K562 (cell line): ENCODE data around the gene TMEM131L. TPM values are rescaled to one million over a fixed set of nuclear protein-coding genes. Genes with fewer than 3 reads are reported as not detected.

Experiments used
- ATAC-seq: fragments of 200-7000 bp; cut with Tn5 transposase; 3 replicates; pipeline ENCODE4 v1.9.1; 2020; ENCODE audit warnings: moderate library complexity
- BruUV-seq: library from RNA; stranded (reverse); fragments of 400-500 nt; replicated peaks from 2 replicates; lab custom pipeline; 2021; lab: Mats Ljungman, UMichigan
- CTCF ChIA-PET: fragments of 300-600 bp; formaldehyde crosslinking; extraction: SDS; loops from one replicate; lab custom pipeline; 2021; ENCODE audit warnings: low intra/inter-chr PET ratio; lab: Yijun Ruan, JAX
- POLR2A ChIA-PET: fragments of 300-600, 350-650 bp; sonication (Branson Sonifier 250); formaldehyde crosslinking; extraction: SDS; loops from one replicate; lab custom pipeline; 2021; ENCODE audit warnings: antibody characterized with exemption, inconsistent platforms; lab: Yijun Ruan, JAX
- DNase-seq, 4 experiments: peaks; one replicate each; pipeline versions ENCODE4 v3.0.0 to v3.0.0-alpha.2; 2011 to 2018; ENCODE audit warnings: low spot score in 3 of 4, mixed read lengths in 3 of 4; ENCODE audit errors: extremely low read depth in 1 of 4
- FAIRE-seq: peaks from 2 replicates; lab custom pipeline; 2011; peaks lifted over from hg19 to GRCh38; lab: Jason Lieb, UNC
- H2AFZ ChIP-seq: 2 replicates; pipeline ENCODE4 v1.6.0; 2011; ENCODE audit warnings: low read depth, low read length, control low read depth, inconsistent platforms
- H3K27ac ChIP-seq: fragments of 200-600 bp; 3 replicates; pipeline ENCODE4 v1.8.0; 2011; ENCODE audit warnings: low read depth, mild to moderate bottlenecking, control low read depth, inconsistent platforms, low read length, moderate library complexity, mixed read lengths; ENCODE audit errors: extremely low read depth
- H3K27me3 ChIP-seq, 2 experiments: fragments of 300-600 bp in 1 of 2; 2 replicates in 1 of 2; 3 replicates in 1 of 2; pipeline versions ENCODE4 v1.6.0 to v1.8.0; 2011; ENCODE audit warnings: inconsistent platforms in 2 of 2, low read length in 2 of 2, mild to moderate bottlenecking in 1 of 2, mixed read lengths in 1 of 2, moderate library complexity in 1 of 2; ENCODE audit not compliant: control insufficient read depth in 2 of 2, insufficient read depth in 2 of 2
- H3K36me3 ChIP-seq: fragments of 300-600 bp; 3 replicates; pipeline ENCODE4 v1.8.0; 2011; ENCODE audit warnings: mild to moderate bottlenecking, low read length, inconsistent platforms; ENCODE audit not compliant: control insufficient read depth, insufficient read depth
- H3K4me1 ChIP-seq, 2 experiments: fragments of 200-600 bp in 1 of 2; replicated peaks in 1 of 2; 2 replicates in 1 of 2; 3 replicates in 1 of 2; pipeline versions ENCODE4 v1.5.1 to v1.8.0; 2011; ENCODE audit warnings: inconsistent platforms in 2 of 2, low read length in 2 of 2, mild to moderate bottlenecking in 1 of 2, mixed read lengths in 1 of 2, moderate library complexity in 1 of 2; ENCODE audit not compliant: control insufficient read depth in 2 of 2, insufficient read depth in 2 of 2
- H3K4me2 ChIP-seq: 2 replicates; pipeline ENCODE4 v1.6.1; 2011; ENCODE audit warnings: low read length, control low read depth, inconsistent platforms, mixed read lengths; ENCODE audit not compliant: insufficient read depth
- H3K4me3 ChIP-seq: fragments of 200-600 bp; sonication (generic), shearing (Covaris generic); 2 replicates; pipeline ENCODE4 v1.5.1; 2016; ENCODE audit warnings: control low read depth, inconsistent platforms
- H3K79me2 ChIP-seq: fragments of 200-600 bp; 3 replicates; pipeline ENCODE4 v1.8.0; 2011; ENCODE audit warnings: low read length, inconsistent platforms; ENCODE audit not compliant: control insufficient read depth, insufficient read depth
- H3K9ac ChIP-seq, 2 experiments: 2 replicates each; pipeline versions ENCODE4 v1.6.0 to v1.6.1; 2011; ENCODE audit warnings: low read depth in 2 of 2, low read length in 2 of 2, control low read depth in 1 of 2, inconsistent platforms in 1 of 2, mild to moderate bottlenecking in 1 of 2, mixed read lengths in 1 of 2; ENCODE audit not compliant: insufficient read depth in 1 of 2
- H3K9me1 ChIP-seq: one replicate; pipeline ENCODE4 v1.6.0; 2011; ENCODE audit warnings: inconsistent platforms, mild to moderate bottlenecking, low read length, moderate library complexity; ENCODE audit not compliant: control insufficient read depth, insufficient read depth
- H3K9me3 ChIP-seq: replicated peaks from 2 replicates; pipeline ENCODE4 v1.5.1; 2011; ENCODE audit warnings: low read depth, low read length, inconsistent platforms; ENCODE audit not compliant: control insufficient read depth, insufficient read depth
- H4K20me1 ChIP-seq: replicated peaks from 2 replicates; pipeline ENCODE4 v1.6.1; 2011; ENCODE audit warnings: low read length, inconsistent platforms, mixed read lengths; ENCODE audit not compliant: control insufficient read depth, insufficient read depth
- DACH1 ChIP-seq: fragments of 450-650 bp; IDR thresholded peaks from 2 replicates; pipeline ENCODE4 v1.6.1; 2018; ENCODE audit not compliant: partially characterized antibody
- MXI1 ChIP-seq: IDR thresholded peaks from 2 replicates; pipeline ENCODE4 v1.6.1; 2011; ENCODE audit warnings: low read depth, mild to moderate bottlenecking, improper control_type of control experiment, low read length
- NFIX ChIP-seq: fragments of 250-450 bp; sonication (Bioruptor Pico); IDR thresholded peaks from 2 replicates; pipeline ENCODE4 v1.4.0; 2020; ENCODE audit warnings: low read depth, mild to moderate bottlenecking, moderate library complexity
- RBM15 ChIP-seq: fragments of 200-400 bp; formaldehyde crosslinking; IDR thresholded peaks from 2 replicates; pipeline ENCODE4 v1.6.1; 2018; ENCODE audit warnings: mild to moderate bottlenecking, low read length, moderate library complexity; ENCODE audit not compliant: insufficient read depth
- RUNX1 ChIP-seq: sonication (generic); IDR thresholded peaks from 2 replicates; pipeline ENCODE4 v1.6.1; 2016; ENCODE audit warnings: antibody characterized with exemption, low read depth
- SNRNP70 ChIP-seq: fragments of 200-400 bp; formaldehyde crosslinking; optimal IDR thresholded peaks from 2 replicates; pipeline ENCODE3; 2017; ENCODE audit warnings: low read depth, low read length
- TAF1 ChIP-seq: IDR thresholded peaks from 2 replicates; pipeline ENCODE4 v1.6.1; 2011; ENCODE audit warnings: mild to moderate bottlenecking, low read length, moderate library complexity; ENCODE audit not compliant: insufficient read depth, control insufficient read depth, severe bottlenecking; ENCODE audit errors: extremely low read depth
- TBL1XR1 ChIP-seq, 2 experiments: IDR thresholded peaks; 2 replicates each; pipeline ENCODE4 v1.6.1; 2012; ENCODE audit warnings: improper control_type of control experiment in 2 of 2, low read length in 2 of 2, mild to moderate bottlenecking in 1 of 2
- ZNF224 ChIP-seq: sonication (generic); formaldehyde crosslinking; IDR thresholded peaks from 2 replicates; pipeline ENCODE4 v1.8.0; 2022; ENCODE audit warnings: mild to moderate bottlenecking, missing genetic modification reagents
- WGBS: fragments of 100-300 bp; shearing (Covaris generic); methylation state at CpG from one replicate; pipeline ENCODE4 v1.1.6; 2016; ENCODE audit warnings: low coverage, mixed read lengths; ENCODE audit not compliant: insufficient coverage; ENCODE audit errors: missing lambda C conversion rate; 5-methylcytosine and 5-hydroxymethylcytosine counted together
- in situ Hi-C: fragments of 300-500 bp; cut with MboI; formaldehyde crosslinking; loops from 4 replicates; pipeline ENCODE4 v1.15.0; 2018; ENCODE audit warnings: inconsistent platforms, mixed read lengths
- intact Hi-C: fragments of 100-400 bp; cut with micrococcal nuclease; formaldehyde crosslinking; loops from 2 replicates; pipeline ENCODE4 v1.14.2; 2022
- polyA plus RNA-seq, 8 experiments: library from polyadenylated mRNA; depleted of rRNA in 4 of 8; stranded (reverse) in 5 of 8; unstranded in 3 of 8; fragments of >200 nt; fragmentation: Nextera tagmentation in 2 of 8; fragmentation: Illumina TruSeq in 1 of 8; extraction: Ambion mirVana in 2 of 8; extraction: Trizol in 1 of 8; gene quantifications; 2 replicates each; pipeline versions ENCODE4 v1.2.1 to v1.2.3, GENCODE V29; 2011 to 2014; ENCODE audit warnings: inconsistent platforms in 1 of 8, missing spikeins in 1 of 8
- total RNA-seq, 7 experiments: library from RNA; depleted of rRNA in 6 of 7; stranded (reverse); fragments of >200 nt in 6 of 7; fragmentation: Illumina TruSeq in 2 of 7; extraction: Trizol in 2 of 7; gene quantifications; 2 replicates each; pipeline versions ENCODE4 v1.2.1 to v1.2.3, GENCODE V29; 2011 to 2021; ENCODE audit warnings: low replicate concordance in 1 of 7
- TF ChIP-seq, protein P1 (sequence below), 2 experiments: fragments of 450-650 bp in 1 of 2; sonication (generic) in 1 of 2; formaldehyde crosslinking in 1 of 2; IDR thresholded peaks in 1 of 2; conservative IDR thresholded peaks in 1 of 2; 2 replicates each; pipeline versions ENCODE4 v1.6.1 to v1.8.1; 2016 to 2023; ENCODE audit warnings: mild to moderate bottlenecking in 2 of 2, moderate library complexity in 2 of 2, inconsistent platforms in 1 of 2, missing genetic modification reagents in 1 of 2
- TF ChIP-seq, protein P2 (sequence below): fragments of 450-650 bp; IDR thresholded peaks from 2 replicates; pipeline ENCODE4 v1.6.1; 2016; ENCODE audit warnings: low read depth
- TF ChIP-seq, protein P3 (sequence below): fragments of 450-650 bp; IDR thresholded peaks from 2 replicates; pipeline ENCODE4 v1.6.1; 2016

Gene TMEM131L
- total and polyA plus RNA-seq, 9 of the 15 experiments (the other 6 are each of a cell fraction or from before 2014, with no cell fraction given) = 1.2 to 20.8 (median 12.9) TPM

DNA sequence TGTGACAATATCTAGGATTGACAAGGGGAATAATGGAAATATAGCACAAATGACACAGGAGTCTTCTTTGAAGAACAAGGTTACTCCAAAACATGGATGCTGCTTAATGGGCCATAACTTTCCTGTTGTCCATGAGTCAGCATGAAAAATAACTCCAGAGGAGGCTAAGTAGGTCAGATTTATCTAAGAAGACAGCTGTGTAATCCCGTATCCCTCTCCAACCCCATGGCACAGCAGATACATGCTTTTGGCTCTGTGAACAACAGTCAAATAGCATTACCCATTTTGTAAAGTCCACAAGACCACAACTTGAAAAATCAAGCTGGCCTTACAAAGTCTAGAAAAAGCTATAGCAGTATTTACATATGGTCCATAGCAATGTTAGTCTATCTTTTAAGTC lies 2.1 kb upstream of the TMEM131L start:
- ATAC-seq = peak; percentile 59
- 0% methylated on average over 1 of the region's 1 CpG for WGBS
- intact Hi-C loops (loop anchor here (10.0 kb wide), 2 partner anchors 111 to 119 kb away; partner anchors contain the start of gene MND1), in situ Hi-C loops (no loop called here)
- Histone ChIP-seq H3K9me1 (peaks cover 3% of the 10 kb centered on the region), H3K79me2 (peaks cover 28% of the 10 kb centered on the region), H3K4me3 (no peak overlapping the region), H4K20me1 (no peaks in the 10 kb centered on the region), H3K9me3 (no peaks in the 10 kb centered on the region), H3K4me2 (peak overlapping the region; percentile 35; the same call in 1 of the 2 replicates), H3K36me3 (peaks cover 7% of the 10 kb centered on the region; the same call in 1 of the 3 replicates), H3K4me1 (peaks cover 29 to 38% of the 10 kb centered on the region in 2 experiments), H3K27ac (peak overlapping the region; percentile 79; the same call in 2 of the 3 replicates), H2AFZ (peak overlapping the region; percentile 76), H3K27me3 (no peaks in the 10 kb centered on the region), H3K9ac (peak overlapping the region in 1 of 2 experiments; percentile 80; a peak in 1 of 4 replicates)
- BruUV-seq = no TSS peak
- peak in 2 of 4 experiments; percentile 84 to 90 for DNase-seq
- peak; percentile 96 for FAIRE-seq
- ChIA-PET POLR2A (interaction anchor here (1.0 kb wide), 1 partner anchor 9 kb away, joined by 5 read pairs; no protein-coding TSS in a partner anchor), CTCF (no interaction called here)
- no peak for TF ChIP-seq RBM15
- TF ChIP-seq, protein P1, sequence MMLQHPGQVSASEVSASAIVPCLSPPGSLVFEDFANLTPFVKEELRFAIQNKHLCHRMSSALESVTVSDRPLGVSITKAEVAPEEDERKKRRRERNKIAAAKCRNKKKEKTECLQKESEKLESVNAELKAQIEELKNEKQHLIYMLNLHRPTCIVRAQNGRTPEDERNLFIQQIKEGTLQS (IDR thresholded peaks at IDR 0.05) = peak; percentile 67
- TF ChIP-seq, protein P1 (CRISPR knock-in tag; conservative IDR thresholded peaks at IDR 0.05) = no peak
- TF ChIP-seq, protein P2, sequence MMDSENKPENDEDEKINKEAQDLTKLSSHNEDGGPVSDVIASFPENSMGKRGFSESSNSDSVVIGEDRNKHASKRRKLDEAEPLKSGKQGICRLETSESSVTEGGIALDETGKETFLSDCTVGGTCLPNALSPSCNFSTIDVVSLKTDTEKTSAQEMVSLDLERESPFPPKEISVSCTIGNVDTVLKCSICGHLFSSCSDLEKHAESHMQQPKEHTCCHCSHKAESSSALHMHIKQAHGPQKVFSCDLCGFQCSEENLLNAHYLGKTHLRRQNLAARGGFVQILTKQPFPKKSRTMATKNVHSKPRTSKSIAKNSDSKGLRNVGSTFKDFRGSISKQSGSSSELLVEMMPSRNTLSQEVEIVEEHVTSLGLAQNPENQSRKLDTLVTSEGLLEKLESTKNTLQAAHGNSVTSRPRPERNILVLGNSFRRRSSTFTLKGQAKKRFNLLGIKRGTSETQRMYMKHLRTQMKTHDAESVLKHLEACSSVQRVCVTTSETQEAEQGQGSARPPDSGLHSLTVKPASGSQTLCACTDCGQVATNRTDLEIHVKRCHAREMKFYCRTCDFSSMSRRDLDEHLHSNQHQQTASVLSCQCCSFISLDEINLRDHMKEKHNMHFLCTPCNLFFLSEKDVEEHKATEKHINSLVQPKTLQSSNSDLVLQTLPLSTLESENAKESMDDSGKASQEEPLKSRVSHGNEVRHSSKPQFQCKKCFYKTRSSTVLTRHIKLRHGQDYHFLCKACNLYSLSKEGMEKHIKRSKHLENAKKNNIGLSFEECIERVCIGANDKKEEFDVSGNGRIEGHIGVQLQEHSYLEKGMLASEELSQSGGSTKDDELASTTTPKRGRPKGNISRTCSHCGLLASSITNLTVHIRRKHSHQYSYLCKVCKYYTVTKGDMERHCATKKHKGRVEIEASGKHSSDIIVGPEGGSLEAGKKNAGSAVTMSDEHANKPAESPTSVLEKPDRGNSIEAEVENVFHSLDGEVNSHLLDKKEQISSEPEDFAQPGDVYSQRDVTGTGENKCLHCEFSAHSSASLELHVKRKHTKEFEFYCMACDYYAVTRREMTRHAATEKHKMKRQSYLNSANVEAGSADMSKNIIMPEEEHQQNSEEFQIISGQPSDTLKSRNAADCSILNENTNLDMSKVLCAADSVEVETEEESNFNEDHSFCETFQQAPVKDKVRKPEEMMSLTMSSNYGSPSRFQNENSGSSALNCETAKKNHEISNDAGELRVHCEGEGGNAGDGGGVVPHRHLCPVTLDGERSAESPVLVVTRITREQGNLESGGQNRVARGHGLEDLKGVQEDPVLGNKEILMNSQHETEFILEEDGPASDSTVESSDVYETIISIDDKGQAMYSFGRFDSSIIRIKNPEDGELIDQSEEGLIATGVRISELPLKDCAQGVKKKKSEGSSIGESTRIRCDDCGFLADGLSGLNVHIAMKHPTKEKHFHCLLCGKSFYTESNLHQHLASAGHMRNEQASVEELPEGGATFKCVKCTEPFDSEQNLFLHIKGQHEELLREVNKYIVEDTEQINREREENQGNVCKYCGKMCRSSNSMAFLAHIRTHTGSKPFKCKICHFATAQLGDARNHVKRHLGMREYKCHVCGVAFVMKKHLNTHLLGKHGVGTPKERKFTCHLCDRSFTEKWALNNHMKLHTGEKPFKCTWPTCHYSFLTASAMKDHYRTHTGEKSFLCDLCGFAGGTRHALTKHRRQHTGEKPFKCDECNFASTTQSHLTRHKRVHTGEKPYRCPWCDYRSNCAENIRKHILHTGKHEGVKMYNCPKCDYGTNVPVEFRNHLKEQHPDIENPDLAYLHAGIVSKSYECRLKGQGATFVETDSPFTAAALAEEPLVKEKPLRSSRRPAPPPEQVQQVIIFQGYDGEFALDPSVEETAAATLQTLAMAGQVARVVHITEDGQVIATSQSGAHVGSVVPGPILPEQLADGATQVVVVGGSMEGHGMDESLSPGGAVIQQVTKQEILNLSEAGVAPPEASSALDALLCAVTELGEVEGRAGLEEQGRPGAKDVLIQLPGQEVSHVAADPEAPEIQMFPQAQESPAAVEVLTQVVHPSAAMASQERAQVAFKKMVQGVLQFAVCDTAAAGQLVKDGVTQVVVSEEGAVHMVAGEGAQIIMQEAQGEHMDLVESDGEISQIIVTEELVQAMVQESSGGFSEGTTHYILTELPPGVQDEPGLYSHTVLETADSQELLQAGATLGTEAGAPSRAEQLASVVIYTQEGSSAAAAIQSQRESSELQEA = no peak
- no peak for TF ChIP-seq NFIX (CRISPR knock-in tag)
- TF ChIP-seq SNRNP70 = no peak
- no peak for TF ChIP-seq MXI1
- TF ChIP-seq TBL1XR1 (IDR thresholded peaks at IDR 0.05; ENCODE audit: low read length in 2 of 2) = peak in 1 of 2 experiments; percentile 89; a peak in 2 of 4 replicates
- no peak for TF ChIP-seq RUNX1
- TF ChIP-seq DACH1 = peak; percentile 90
- TF ChIP-seq ZNF224 (CRISPR knock-in tag) = no peak
- TF ChIP-seq, protein P3, sequence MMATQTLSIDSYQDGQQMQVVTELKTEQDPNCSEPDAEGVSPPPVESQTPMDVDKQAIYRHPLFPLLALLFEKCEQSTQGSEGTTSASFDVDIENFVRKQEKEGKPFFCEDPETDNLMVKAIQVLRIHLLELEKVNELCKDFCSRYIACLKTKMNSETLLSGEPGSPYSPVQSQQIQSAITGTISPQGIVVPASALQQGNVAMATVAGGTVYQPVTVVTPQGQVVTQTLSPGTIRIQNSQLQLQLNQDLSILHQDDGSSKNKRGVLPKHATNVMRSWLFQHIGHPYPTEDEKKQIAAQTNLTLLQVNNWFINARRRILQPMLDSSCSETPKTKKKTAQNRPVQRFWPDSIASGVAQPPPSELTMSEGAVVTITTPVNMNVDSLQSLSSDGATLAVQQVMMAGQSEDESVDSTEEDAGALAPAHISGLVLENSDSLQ = peak; percentile 28; the same call in 1 of the 2 replicates
- TF ChIP-seq TAF1 = no peak
